Measurements from ENCODE around the gene TUBB2A.

DNA sequence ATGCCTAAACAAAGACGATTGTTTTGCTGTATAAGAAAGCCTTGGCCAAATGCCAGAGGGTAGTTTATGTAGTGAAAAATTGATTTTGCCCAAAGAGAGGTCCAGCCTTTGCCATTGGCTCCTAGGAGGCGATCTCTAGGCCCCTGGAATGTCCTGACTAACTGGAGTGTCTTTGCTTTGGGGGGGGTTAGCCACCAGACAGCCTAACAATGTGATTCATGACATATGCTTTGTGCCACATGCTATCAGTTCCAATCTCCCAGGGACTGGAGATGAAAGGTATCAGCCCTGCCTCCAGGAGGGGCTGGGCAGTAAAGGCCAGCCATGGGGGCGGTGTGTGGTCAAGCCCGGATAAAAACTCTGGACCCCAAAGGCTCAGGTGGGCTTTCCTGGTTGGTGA is 32.7 kb upstream of the TUBB2A start:
- TF ChIP-seq, protein P1, sequence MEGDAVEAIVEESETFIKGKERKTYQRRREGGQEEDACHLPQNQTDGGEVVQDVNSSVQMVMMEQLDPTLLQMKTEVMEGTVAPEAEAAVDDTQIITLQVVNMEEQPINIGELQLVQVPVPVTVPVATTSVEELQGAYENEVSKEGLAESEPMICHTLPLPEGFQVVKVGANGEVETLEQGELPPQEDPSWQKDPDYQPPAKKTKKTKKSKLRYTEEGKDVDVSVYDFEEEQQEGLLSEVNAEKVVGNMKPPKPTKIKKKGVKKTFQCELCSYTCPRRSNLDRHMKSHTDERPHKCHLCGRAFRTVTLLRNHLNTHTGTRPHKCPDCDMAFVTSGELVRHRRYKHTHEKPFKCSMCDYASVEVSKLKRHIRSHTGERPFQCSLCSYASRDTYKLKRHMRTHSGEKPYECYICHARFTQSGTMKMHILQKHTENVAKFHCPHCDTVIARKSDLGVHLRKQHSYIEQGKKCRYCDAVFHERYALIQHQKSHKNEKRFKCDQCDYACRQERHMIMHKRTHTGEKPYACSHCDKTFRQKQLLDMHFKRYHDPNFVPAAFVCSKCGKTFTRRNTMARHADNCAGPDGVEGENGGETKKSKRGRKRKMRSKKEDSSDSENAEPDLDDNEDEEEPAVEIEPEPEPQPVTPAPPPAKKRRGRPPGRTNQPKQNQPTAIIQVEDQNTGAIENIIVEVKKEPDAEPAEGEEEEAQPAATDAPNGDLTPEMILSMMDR (IDR thresholded peaks at IDR 0.05): no peak
- no peak for TF ChIP-seq POLR2A (IDR thresholded peaks at IDR 0.05)

Measured in esophagus squamous epithelium (tissue), 4 donors.